GM18868 (cell line): ENCODE measurements around the gene IREB2.
"Not testable (repeated sequence)": the region's sequence is repeated elsewhere in the genome, so short reads cannot be mapped to it uniquely, and the experiment has no call there.

Source experiments
- ATAC-seq: cut with Tn5 transposase; IDR thresholded peaks from one replicate; pipeline ENCODE4 v1.9.1; 2021; ENCODE audit warnings: mild to moderate bottlenecking, moderate library complexity; ENCODE audit not compliant: unreplicated experiment

Gene IREB2

GRCh38 chr15:78432664-78433063 lies 5.4 kb upstream of the IREB2 start:
- no peak for ATAC-seq

- no peak for ATAC-seq
Observed at GRCh38 chr15:78434134-78434533, 3.9 kb upstream of the IREB2 start.

GRCh38 chr15:78434711-78435110 lies 3.3 kb upstream of the IREB2 start:
- not testable (repeated sequence) for ATAC-seq

- peak; percentile 30 for ATAC-seq
Observed at GRCh38 chr15:78437107-78437761, 782 bp upstream of the IREB2 start.

GRCh38 chr15:78438619-78439285 lies 736 bp downstream of the IREB2 start:
- no peak for ATAC-seq

- ATAC-seq = no peak
Observed at GRCh38 chr15:78440375-78441373, 2.7 kb downstream of the IREB2 start.

- ATAC-seq = no peak
Observed at GRCh38 chr15:78444255-78444654, 6.2 kb downstream of the IREB2 start.

GRCh38 chr15:78445875-78446274 lies 7.9 kb downstream of the IREB2 start:
- ATAC-seq = no peak

- no peak for ATAC-seq
Observed at GRCh38 chr15:78446551-78446950, 8.5 kb downstream of the IREB2 start.

- ATAC-seq = no peak
Observed at GRCh38 chr15:78448441-78449219, 10.6 kb downstream of the IREB2 start.

GRCh38 chr15:78449220-78449999 lies 11.4 kb downstream of the IREB2 start:
- no peak for ATAC-seq

GRCh38 chr15:78450285-78450858 lies 12.4 kb downstream of the IREB2 start:
- ATAC-seq = no peak

GRCh38 chr15:78452485-78452884 lies 14.5 kb downstream of the IREB2 start:
- ATAC-seq = no peak

GRCh38 chr15:78453447-78453846 lies 15.4 kb downstream of the IREB2 start:
- ATAC-seq = no peak

GRCh38 chr15:78454992-78455391 lies 17.0 kb downstream of the IREB2 start:
- no peak for ATAC-seq

- no peak for ATAC-seq
Observed at GRCh38 chr15:78455749-78456148, 17.7 kb downstream of the IREB2 start.

GRCh38 chr15:78456426-78456825 lies 18.4 kb downstream of the IREB2 start:
- ATAC-seq = no peak

- ATAC-seq = no peak
Observed at GRCh38 chr15:78457101-78457500, 19.1 kb downstream of the IREB2 start.

- ATAC-seq = no peak
Observed at GRCh38 chr15:78460737-78461136, 22.7 kb downstream of the IREB2 start.
